ENCODE measurements around the gene SKIDA1. TPM values are rescaled to one million over a fixed set of nuclear protein-coding genes. Genes with fewer than 3 reads are reported as not detected.

SKIDA1 gene
- total RNA-seq, 1 experiment from 2014 or later, result 0.40 TPM

GRCh38 chr10:21517134-21518031 is 8.1 kb downstream of the SKIDA1 start:
- TF ChIP-seq CTCF (IDR thresholded peaks at IDR 0.05; ENCODE audit: unreplicated experiment), result no peak
- Mint-ChIP-seq H3K27ac (ENCODE audit: unreplicated experiment) (no peak overlapping the region), H3K4me1 (ENCODE audit: low read depth, unreplicated experiment) (peaks cover 10% of the 10 kb centered on the region), H3K36me3 (ENCODE audit: insufficient read depth, unreplicated experiment) (peaks cover 16% of the 10 kb centered on the region), H3K27me3 (ENCODE audit: unreplicated experiment) (peaks cover 53% of the 10 kb centered on the region), H3K9me3 (ENCODE audit: low read depth, unreplicated experiment) (no peaks in the 10 kb centered on the region), H3K4me3 (ENCODE audit: low read depth, unreplicated experiment) (peak overlapping the region; percentile 77)
- CTCF ChIA-PET, result interaction anchor here (1.3 to 1.5 kb wide), 2 partner anchors 8 to 21 kb away, joined by 5 to 6 read pairs; partner anchors contain the start of gene SKIDA1
- BruUV-seq (replicated peaks), result no TSS peak
- DNase-seq, result peak; percentile 34
- intact Hi-C loops (cut with micrococcal nuclease; ENCODE audit: unreplicated experiment), result no loop called here

- intact Hi-C loops (cut with micrococcal nuclease; ENCODE audit: unreplicated experiment), result no loop called here
- BruUV-seq (replicated peaks), result no TSS peak
- TF ChIP-seq CTCF (IDR thresholded peaks at IDR 0.05; ENCODE audit: unreplicated experiment), result no peak
- H3K4me3 Mint-ChIP-seq (ENCODE audit: low read depth, unreplicated experiment), result peak overlapping the region; percentile 77
- peak; percentile 60 for DNase-seq
- peaks cover 53% of the 10 kb centered on the region for H3K27me3 Mint-ChIP-seq (ENCODE audit: unreplicated experiment)
- H3K9me3 Mint-ChIP-seq (ENCODE audit: low read depth, unreplicated experiment), result no peaks in the 10 kb centered on the region
- H3K4me1 Mint-ChIP-seq (ENCODE audit: low read depth, unreplicated experiment), result peaks cover 10% of the 10 kb centered on the region
- no peak overlapping the region for H3K27ac Mint-ChIP-seq (ENCODE audit: unreplicated experiment)
- peaks cover 16% of the 10 kb centered on the region for H3K36me3 Mint-ChIP-seq (ENCODE audit: insufficient read depth, unreplicated experiment)
- CTCF ChIA-PET, result interaction anchor here (0.7 to 1.5 kb wide), 3 partner anchors 9 to 34 kb away, joined by 5 to 6 read pairs (median 5); partner anchors contain the start of gene SKIDA1
Measured at GRCh38 chr10:21516242-21517131, 9.0 kb downstream of the SKIDA1 start.

GRCh38 chr10:21515361-21516241 is 9.9 kb downstream of the SKIDA1 start:
- Mint-ChIP-seq H3K36me3 (ENCODE audit: insufficient read depth, unreplicated experiment) (peaks cover 16% of the 10 kb centered on the region), H3K9me3 (ENCODE audit: low read depth, unreplicated experiment) (no peaks in the 10 kb centered on the region), H3K27me3 (ENCODE audit: unreplicated experiment) (peaks cover 53% of the 10 kb centered on the region), H3K4me1 (ENCODE audit: low read depth, unreplicated experiment) (peaks cover 10% of the 10 kb centered on the region), H3K4me3 (ENCODE audit: low read depth, unreplicated experiment) (peak overlapping the region; percentile 77), H3K27ac (ENCODE audit: unreplicated experiment) (no peak overlapping the region)
- CTCF ChIA-PET, result interaction anchor here (0.5 to 1.5 kb wide), 3 partner anchors 10 to 205 kb away, joined by 5 to 6 read pairs (median 5); partner anchors contain the start of gene SKIDA1
- intact Hi-C loops (cut with micrococcal nuclease; ENCODE audit: unreplicated experiment), result no loop called here
- no peak for DNase-seq
- no peak for TF ChIP-seq CTCF (IDR thresholded peaks at IDR 0.05; ENCODE audit: unreplicated experiment)
- BruUV-seq (replicated peaks), result no TSS peak

Data from Calu3 (cell line).